Measurements from ENCODE around the gene NRG2.

NRG2 gene

GRCh38 chr5:139808481-139809330 lies 234.4 kb downstream of the NRG2 start:
- TF ChIP-seq SPI1 (IDR thresholded peaks at IDR 0.05; ENCODE audit: borderline replicate concordance, low read depth) = no peak
- TF ChIP-seq, protein P1, sequence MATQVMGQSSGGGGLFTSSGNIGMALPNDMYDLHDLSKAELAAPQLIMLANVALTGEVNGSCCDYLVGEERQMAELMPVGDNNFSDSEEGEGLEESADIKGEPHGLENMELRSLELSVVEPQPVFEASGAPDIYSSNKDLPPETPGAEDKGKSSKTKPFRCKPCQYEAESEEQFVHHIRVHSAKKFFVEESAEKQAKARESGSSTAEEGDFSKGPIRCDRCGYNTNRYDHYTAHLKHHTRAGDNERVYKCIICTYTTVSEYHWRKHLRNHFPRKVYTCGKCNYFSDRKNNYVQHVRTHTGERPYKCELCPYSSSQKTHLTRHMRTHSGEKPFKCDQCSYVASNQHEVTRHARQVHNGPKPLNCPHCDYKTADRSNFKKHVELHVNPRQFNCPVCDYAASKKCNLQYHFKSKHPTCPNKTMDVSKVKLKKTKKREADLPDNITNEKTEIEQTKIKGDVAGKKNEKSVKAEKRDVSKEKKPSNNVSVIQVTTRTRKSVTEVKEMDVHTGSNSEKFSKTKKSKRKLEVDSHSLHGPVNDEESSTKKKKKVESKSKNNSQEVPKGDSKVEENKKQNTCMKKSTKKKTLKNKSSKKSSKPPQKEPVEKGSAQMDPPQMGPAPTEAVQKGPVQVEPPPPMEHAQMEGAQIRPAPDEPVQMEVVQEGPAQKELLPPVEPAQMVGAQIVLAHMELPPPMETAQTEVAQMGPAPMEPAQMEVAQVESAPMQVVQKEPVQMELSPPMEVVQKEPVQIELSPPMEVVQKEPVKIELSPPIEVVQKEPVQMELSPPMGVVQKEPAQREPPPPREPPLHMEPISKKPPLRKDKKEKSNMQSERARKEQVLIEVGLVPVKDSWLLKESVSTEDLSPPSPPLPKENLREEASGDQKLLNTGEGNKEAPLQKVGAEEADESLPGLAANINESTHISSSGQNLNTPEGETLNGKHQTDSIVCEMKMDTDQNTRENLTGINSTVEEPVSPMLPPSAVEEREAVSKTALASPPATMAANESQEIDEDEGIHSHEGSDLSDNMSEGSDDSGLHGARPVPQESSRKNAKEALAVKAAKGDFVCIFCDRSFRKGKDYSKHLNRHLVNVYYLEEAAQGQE (IDR thresholded peaks at IDR 0.05; ENCODE audit: insufficient replicate concordance, low read depth) = peak; percentile 95
- H3K27me3 ChIP-seq (ENCODE audit: insufficient read depth, poor library complexity, severe bottlenecking) = no peaks in the 10 kb centered on the region
- H3K27ac ChIP-seq (replicated peaks) = no peak overlapping the region
- no peak for DNase-seq (ENCODE audit: low read depth in 1 of 2, low spot score in 1 of 2)
- no peak overlapping the region for H3K4me3 ChIP-seq (replicated peaks; ENCODE audit: insufficient read depth, low read length)

- DNase-seq (ENCODE audit: low read depth in 1 of 2, low spot score in 1 of 2) = no peak
- Histone ChIP-seq H3K27ac (replicated peaks) (no peak overlapping the region), H3K4me3 (replicated peaks; ENCODE audit: insufficient read depth, low read length) (no peak overlapping the region), H3K27me3 (ENCODE audit: insufficient read depth, poor library complexity, severe bottlenecking) (no peaks in the 10 kb centered on the region)
- TF ChIP-seq SPI1 (IDR thresholded peaks at IDR 0.05; ENCODE audit: borderline replicate concordance, low read depth) = no peak
- TF ChIP-seq POLR2AphosphoS5 (IDR thresholded peaks at IDR 0.05; ENCODE audit: low read depth) = no peak
Observed at GRCh38 chr5:139807647-139808030, 235.5 kb downstream of the NRG2 start.

DNA sequence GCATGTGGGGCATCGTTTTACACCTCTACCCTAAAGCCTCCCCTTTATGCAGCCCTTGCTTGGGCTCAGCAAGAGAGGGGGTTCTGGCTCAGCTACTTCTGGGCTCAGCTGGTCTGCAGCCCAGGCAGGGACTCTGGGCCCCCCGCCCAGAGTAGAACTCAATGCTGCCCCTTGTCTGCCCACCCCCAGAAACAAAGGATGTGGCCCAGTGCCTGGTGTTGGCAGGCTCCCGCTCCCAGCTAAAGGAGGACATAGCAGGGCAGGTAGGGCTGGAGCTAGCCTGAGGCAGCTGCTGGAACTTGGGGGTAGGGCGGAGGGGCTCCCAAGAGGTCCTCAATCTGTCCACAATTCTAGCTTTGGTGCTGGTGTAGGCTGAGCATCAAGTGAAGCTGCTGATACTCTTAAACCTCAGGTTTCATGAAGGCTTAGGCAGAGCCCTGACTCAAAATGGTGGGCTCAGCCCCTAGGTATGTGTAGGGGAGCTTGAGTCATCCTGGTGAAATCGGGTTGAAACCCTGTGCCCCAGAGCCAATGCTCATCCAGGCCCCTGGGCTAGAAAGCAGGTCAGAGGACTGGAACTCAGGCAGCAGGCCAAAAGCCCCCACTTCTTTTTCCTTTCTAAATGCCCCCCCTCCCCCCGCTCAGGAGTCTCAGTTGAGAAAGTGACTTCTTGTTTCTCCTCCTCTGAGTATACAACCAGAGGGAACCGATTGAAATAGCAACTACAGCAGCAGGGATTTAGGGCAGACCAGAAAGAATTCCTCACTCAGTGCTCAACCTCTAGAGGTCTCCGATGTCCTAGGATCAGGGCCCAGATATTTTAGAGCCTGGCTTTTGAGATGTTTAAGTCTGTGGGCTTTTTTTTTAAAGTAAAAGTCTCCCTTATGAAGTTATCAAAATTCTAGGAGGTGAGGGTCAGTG lies 236.1 kb downstream of the NRG2 start:
- TF ChIP-seq GABPA (IDR thresholded peaks at IDR 0.05; ENCODE audit: low read depth) (no peak), SPI1 (IDR thresholded peaks at IDR 0.05; ENCODE audit: borderline replicate concordance, low read depth) (no peak), POLR2AphosphoS5 (IDR thresholded peaks at IDR 0.05; ENCODE audit: low read depth) (no peak)
- TF ChIP-seq, protein P2, sequence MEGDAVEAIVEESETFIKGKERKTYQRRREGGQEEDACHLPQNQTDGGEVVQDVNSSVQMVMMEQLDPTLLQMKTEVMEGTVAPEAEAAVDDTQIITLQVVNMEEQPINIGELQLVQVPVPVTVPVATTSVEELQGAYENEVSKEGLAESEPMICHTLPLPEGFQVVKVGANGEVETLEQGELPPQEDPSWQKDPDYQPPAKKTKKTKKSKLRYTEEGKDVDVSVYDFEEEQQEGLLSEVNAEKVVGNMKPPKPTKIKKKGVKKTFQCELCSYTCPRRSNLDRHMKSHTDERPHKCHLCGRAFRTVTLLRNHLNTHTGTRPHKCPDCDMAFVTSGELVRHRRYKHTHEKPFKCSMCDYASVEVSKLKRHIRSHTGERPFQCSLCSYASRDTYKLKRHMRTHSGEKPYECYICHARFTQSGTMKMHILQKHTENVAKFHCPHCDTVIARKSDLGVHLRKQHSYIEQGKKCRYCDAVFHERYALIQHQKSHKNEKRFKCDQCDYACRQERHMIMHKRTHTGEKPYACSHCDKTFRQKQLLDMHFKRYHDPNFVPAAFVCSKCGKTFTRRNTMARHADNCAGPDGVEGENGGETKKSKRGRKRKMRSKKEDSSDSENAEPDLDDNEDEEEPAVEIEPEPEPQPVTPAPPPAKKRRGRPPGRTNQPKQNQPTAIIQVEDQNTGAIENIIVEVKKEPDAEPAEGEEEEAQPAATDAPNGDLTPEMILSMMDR (IDR thresholded peaks at IDR 0.05; ENCODE audit: insufficient read depth, low read length) = no peak
- TF ChIP-seq, protein P1 (IDR thresholded peaks at IDR 0.05; ENCODE audit: insufficient replicate concordance, low read depth) = no peak
- DNase-seq (ENCODE audit: low read depth in 1 of 2, low spot score in 1 of 2) = no peak
- no peak overlapping the region for H3K27ac ChIP-seq (replicated peaks)

DNA sequence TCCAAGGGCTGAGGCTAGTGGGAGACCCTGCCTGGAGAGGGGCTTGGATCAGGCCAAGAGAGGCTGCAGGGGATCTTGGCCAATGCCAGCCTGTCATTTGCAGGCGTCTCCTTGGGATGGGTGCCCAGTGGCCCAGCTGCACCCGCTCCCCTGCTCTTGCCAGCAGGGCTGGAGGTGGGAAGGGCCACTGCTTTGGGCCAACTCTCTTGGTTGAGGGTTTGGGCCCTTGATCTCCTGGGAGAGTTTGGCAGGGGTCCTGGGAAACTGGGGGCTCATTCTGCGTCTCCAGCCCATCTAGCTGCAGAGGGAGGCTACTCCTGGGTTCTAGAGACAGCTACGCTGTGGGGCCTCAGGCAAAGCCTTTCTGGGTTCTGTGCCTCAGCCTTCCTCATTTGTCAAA lies 237.0 kb downstream of the NRG2 start:
- Histone ChIP-seq H3K4me3 (replicated peaks; ENCODE audit: insufficient read depth, low read length) (no peak overlapping the region), H3K27ac (replicated peaks) (no peak overlapping the region), H3K27me3 (ENCODE audit: insufficient read depth, poor library complexity, severe bottlenecking) (no peaks in the 10 kb centered on the region)
- DNase-seq (ENCODE audit: low read depth in 1 of 2, low spot score in 1 of 2) = no peak
- TF ChIP-seq SPI1 (IDR thresholded peaks at IDR 0.05; ENCODE audit: borderline replicate concordance, low read depth) = no peak
- TF ChIP-seq, protein P2 (IDR thresholded peaks at IDR 0.05; ENCODE audit: insufficient read depth, low read length) = no peak
- no peak for TF ChIP-seq GABPA (IDR thresholded peaks at IDR 0.05; ENCODE audit: low read depth)

More for the DNA sequence above, 236.1 kb downstream of the NRG2 start:
- no peak overlapping the region for H3K4me3 ChIP-seq (replicated peaks; ENCODE audit: insufficient read depth, low read length)
- H3K27me3 ChIP-seq (ENCODE audit: insufficient read depth, poor library complexity, severe bottlenecking) = no peaks in the 10 kb centered on the region

Data from HL-60 (cell line).